HL-60 (cell line): Measurements from ENCODE around the gene EEIG2.

Source experiments
- DNase-seq, 2 experiments: peaks; one replicate each; pipeline ENCODE4 v3.0.0-alpha.2; 2010 to 2020; ENCODE audit warnings: low read depth in 1 of 2, low spot score in 1 of 2
- H3K27ac ChIP-seq: fragments of 250-450 bp; sonication (Bioruptor Pico); replicated peaks from 2 replicates; pipeline ENCODE4 v1.5.1; 2020; ENCODE audit warnings: mild to moderate bottlenecking, moderate library complexity
- H3K27me3 ChIP-seq: fragments of 250-450 bp; sonication (Bioruptor Pico); 2 replicates; pipeline ENCODE4 v1.5.1; 2021; ENCODE audit warnings: mild to moderate bottlenecking, moderate library complexity; ENCODE audit not compliant: insufficient read depth, poor library complexity, severe bottlenecking
- H3K4me3 ChIP-seq: replicated peaks from 2 replicates; pipeline ENCODE4 v1.5.1; 2011; ENCODE audit warnings: mild to moderate bottlenecking, control low read depth, low read length; ENCODE audit not compliant: insufficient read depth
- CTCF ChIP-seq: IDR thresholded peaks from one replicate; pipeline ENCODE4 v1.5.1; 2011; ENCODE audit warnings: low read length, control low read depth, inconsistent platforms; ENCODE audit not compliant: insufficient read depth
- GABPA ChIP-seq: IDR thresholded peaks from 2 replicates; pipeline ENCODE4 v1.6.1; 2012; ENCODE audit warnings: low read depth
- POLR2AphosphoS5 ChIP-seq: IDR thresholded peaks from 2 replicates; pipeline ENCODE4 v1.6.1; 2012; ENCODE audit warnings: low read depth
- REST ChIP-seq: IDR thresholded peaks from 2 replicates; pipeline ENCODE4 v1.6.1; 2012; ENCODE audit warnings: low read depth; ENCODE audit not compliant: insufficient replicate concordance
- SPI1 ChIP-seq: IDR thresholded peaks from 2 replicates; pipeline ENCODE4 v1.6.1; 2012; ENCODE audit warnings: low read depth, mild to moderate bottlenecking, borderline replicate concordance

EEIG2 gene

GRCh38 chr1:108563808-108564207 is 3.9 kb downstream of the EEIG2 start:
- H3K4me3 ChIP-seq = no peak overlapping the region
- no peak for TF ChIP-seq REST
- TF ChIP-seq GABPA = no peak
- no peak for TF ChIP-seq SPI1
- TF ChIP-seq CTCF = no peak
- TF ChIP-seq POLR2AphosphoS5 = no peak
- no peak for DNase-seq
- H3K27ac ChIP-seq = no peak overlapping the region
- no peaks in the 10 kb centered on the region for H3K27me3 ChIP-seq

GRCh38 chr1:108565081-108565480 is 5.2 kb downstream of the EEIG2 start:
- no peak for TF ChIP-seq REST
- no peak for TF ChIP-seq CTCF
- TF ChIP-seq SPI1 = no peak
- no peak for TF ChIP-seq POLR2AphosphoS5
- no peak for TF ChIP-seq GABPA
- no peak overlapping the region for H3K27ac ChIP-seq
- no peak overlapping the region for H3K4me3 ChIP-seq
- no peaks in the 10 kb centered on the region for H3K27me3 ChIP-seq
- no peak for DNase-seq

- no peak overlapping the region for H3K4me3 ChIP-seq
- no peak for TF ChIP-seq SPI1
- no peak for TF ChIP-seq GABPA
- TF ChIP-seq POLR2AphosphoS5 = no peak
- no peak for TF ChIP-seq REST
- TF ChIP-seq CTCF = no peak
- H3K27me3 ChIP-seq = no peaks in the 10 kb centered on the region
- no peak overlapping the region for H3K27ac ChIP-seq
- DNase-seq = no peak
These were observed 5.6 kb downstream of the EEIG2 start for GRCh38 chr1:108565512-108565911.
